HuH-7.5 (cell line): ENCODE results near the gene RTEL1.
"Not testable (repeated sequence)": the region's sequence is repeated elsewhere in the genome, so short reads cannot be mapped to it uniquely, and the experiment has no call there.

Source experiments
- DNase-seq: peaks from one replicate; pipeline ENCODE4 v3.0.0; 2011; ENCODE audit warnings: low spot score

RTEL1 gene

DNA sequence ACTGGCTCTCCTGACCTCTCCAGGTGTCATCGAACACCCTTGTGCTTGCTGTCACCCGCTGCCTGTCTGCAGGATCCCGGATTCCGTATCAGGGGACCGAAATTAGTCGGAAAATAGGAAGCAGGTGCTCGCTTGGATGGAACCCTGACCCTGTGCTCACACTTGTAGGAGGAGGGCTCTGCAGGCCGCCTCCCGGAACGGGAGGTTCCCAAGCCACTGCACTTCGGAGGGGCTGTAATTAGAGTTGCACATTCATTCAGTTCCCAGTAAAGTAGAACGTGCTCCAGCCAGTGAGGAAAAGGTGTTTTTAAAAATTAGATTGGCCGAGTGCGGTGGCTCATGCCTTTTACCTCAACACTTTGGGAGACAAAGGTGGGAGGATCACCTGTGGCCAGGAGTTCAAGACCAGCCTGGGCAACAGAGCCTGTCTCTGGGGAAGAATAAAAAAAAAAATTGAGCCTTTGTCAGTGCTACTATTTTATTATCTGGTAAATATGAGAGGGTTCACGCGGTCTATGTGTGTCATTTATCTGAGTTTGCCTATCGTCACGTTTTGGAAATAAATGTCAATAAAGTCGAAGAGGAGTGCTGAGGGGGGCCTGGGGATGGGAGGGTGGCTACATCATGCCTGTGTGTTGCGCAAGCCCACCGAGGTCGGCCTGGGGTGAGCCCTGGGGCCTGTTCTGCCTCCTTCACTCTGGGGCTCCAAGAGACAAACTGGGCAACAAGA is 29.7 kb upstream of the RTEL1 start:
- DNase-seq: peak; percentile 94

DNA sequence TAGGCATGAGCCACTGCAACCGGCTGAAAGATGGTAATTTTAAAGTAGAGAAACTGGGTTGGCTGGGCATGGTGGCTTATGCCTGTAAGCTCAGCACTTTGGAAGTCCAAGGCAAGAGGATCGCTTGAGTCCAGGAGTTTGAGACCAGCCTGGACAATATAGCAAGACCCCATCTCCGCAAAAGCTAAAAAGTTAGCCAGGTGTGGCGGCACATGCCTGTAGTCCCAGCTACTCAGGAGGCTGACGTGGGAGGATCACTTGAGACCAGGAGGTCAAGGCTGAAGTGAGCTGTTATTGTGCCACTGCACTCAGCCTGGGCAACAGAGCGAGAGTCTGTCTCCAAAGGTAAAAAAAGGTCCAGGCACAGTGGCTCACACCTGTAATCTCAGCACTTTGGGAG is 27.2 kb upstream of the RTEL1 start:
- DNase-seq: not testable (repeated sequence)

DNA sequence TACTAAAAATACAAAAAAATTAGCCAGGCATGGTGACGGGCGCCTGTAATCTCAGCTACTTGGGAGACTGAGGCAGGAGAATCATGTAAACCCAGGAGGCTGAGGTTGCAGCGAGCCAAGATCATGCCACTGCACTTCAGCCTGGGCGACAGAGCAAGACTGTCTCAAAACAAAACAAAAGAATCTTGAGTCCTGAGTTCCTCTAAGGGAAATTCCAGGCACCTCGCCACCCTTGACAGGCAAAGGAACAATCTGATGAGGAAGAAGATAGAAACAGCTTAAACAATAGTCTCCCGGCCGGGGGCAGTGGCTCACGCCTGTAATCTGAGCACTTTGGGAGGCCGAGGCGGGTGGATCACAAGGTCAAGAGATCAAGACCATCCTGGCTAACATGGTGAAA is 26.7 kb upstream of the RTEL1 start:
- not testable (repeated sequence) for DNase-seq

DNA sequence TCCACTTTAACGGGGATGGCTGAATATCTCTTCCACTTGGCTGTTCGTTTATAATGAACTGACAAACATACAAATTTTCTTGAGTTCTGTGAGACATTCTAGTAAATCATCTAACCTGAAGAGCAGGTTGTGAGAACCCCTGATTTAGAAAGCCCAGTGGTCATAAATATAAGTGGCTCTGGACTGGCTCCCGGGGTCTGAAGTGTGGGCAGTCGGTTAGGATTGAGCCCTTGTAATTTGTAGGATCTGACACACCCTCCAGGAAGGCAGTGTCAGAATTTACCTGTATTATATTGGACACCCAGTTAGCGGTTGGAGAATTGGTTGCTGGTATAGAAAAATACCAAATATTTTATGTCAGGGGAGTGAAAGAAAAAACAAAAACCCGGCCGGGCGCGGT is 24.4 kb upstream of the RTEL1 start:
- no peak for DNase-seq

DNA sequence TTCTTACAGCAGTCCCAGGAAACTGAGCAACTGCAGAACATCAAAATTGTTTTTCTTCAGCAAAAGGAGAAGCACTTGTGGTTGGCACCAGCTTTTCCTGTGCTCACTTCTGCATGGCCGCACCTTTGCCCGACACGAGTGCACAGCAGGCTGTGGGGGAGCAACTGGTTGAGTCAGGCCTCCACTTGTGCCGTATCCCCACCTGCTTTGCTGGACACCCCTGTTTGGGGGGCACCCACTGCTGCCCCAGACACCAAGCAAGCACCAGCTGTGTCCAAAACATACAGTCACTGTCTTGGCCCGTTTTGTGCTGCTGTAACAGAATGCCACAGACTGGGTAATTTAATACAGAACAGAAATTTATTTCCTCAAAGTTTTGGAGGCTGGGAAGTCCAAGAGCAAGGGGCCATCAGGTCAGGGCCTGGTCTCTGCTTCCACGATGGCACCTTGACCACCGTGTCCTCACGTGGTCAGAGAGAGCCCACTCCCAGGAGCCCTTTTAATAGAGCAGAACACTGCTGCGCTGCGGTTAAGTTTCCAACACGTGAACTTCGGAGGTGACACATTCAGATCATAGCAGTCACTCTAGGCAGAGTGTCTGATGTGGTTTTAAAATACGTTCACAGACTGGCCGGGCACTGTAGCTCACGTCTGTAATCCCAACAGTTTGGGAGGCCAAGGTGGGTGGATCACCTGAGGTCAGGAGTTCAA is 22.5 kb upstream of the RTEL1 start:
- no peak for DNase-seq

DNA sequence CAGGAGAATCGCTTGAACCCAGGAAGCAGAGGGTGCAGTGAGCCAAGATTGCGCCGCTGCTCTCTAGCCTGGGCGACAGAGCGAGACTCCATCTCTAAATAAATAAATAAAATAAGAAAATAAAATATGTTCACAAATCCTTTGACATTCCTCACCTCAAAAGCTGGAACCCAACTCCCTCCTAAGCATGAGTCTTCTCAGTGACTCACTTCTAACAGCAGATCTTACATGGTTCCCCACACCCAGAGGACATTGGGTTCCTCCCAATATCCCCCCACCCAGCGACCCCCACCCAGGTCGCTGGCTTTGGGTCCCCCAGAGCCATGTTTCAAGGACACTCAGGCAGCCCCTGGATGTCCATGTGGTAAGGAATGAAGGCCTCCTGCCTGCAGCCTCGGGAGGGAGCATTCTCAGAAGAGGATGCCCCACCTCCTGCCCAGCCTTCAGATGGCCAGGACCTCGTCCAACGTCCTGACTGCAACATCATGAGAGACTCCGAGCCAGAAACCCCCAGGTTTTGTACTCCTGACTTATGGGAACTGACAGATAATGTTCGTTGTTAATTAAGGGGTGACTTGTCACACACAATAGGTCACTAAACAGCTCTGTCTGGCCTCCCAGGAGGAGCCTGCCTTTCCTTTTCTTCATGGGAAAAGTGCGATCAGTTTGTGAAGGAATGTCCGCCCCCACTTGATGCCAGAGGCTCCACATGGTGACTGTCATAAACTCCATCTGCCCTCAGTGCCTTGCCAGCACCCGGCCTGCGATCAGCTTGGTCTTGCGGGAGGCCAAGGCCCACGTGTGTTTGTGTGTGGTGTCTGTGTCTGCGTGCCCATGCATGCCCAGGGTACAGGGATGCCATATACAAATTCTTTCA is 21.1 kb upstream of the RTEL1 start:
- DNase-seq: no peak

DNA sequence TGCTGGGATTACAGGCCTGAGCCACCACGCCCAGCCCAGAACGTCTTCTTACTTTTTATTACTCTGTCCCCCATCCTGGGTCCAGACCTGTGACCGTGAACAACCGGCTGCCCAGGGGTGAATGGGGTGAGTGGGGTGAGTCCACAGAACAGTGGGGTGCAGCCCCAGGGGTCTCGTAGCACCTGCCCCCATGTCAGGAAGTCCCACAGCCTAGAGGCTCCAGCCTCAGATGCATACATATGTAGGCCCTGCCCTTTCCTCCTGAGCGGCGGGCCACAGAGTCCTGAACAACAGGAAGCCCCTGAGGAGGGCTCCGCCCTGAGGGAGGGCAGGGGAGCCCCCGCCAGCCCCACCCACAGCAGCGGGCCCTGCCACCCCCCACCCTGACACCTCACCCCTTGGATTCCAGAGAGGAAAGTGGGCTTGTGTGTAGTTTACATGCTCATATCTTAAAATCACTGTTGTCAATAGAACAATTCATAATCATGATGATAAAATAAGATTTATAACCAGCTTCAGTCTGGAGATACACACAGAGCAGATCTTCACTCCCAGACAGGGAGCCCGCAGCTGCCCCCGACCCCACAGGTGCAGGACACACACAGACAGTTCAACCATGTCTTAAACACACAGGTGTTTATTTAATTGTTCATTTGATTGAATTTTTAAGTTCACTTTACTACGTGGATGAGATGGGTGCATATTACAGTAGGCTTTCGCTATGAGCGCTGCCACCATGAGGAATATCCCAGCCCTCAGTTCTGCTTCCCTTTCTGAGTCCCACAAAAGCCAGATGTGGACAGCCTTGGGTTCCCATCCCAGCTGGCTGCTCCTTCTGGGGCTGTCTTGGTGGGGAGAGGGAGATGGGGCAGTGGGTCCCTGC is 18.8 kb upstream of the RTEL1 start:
- DNase-seq: no peak

DNA sequence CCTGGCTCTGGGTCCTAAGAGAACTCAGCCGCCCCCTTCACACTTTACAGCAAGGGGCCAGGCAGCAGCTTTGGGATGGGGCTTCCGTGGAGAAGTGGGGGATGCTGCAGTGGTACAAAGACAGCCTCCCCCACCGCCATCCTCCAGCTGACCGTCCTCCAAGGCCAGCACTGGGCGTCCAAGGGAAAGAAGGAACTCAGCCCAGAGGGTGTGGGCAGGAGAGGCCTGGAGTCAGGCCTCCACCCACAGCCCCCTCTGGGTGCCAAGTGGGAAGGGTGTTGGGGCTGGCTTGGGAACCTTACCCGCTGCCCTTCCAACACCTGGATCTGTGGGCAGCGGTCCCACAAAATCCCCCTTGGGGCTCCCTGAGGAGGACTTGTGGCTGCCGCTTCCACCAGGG is 18.0 kb upstream of the RTEL1 start:
- DNase-seq: no peak

DNA sequence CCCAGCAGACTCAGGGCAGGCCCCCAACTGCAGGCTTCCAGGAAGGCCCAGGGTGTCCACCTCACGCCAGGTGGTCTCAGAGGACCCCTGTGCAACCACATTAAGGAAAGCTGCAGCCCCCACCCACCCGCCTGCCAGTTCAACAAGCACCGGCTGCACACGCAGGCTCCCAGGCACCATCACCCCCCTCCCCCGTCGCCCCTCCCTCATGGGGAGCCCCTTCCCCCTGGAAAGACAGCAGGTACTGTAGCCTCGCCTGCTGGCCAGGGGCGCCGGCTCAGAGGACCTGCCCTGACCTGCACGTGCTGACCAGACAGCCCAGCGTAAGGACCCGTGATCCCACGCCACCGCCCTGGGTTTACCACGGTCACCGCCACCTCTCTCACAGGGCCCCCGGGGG is 17.4 kb upstream of the RTEL1 start:
- DNase-seq: not testable (repeated sequence)

DNA sequence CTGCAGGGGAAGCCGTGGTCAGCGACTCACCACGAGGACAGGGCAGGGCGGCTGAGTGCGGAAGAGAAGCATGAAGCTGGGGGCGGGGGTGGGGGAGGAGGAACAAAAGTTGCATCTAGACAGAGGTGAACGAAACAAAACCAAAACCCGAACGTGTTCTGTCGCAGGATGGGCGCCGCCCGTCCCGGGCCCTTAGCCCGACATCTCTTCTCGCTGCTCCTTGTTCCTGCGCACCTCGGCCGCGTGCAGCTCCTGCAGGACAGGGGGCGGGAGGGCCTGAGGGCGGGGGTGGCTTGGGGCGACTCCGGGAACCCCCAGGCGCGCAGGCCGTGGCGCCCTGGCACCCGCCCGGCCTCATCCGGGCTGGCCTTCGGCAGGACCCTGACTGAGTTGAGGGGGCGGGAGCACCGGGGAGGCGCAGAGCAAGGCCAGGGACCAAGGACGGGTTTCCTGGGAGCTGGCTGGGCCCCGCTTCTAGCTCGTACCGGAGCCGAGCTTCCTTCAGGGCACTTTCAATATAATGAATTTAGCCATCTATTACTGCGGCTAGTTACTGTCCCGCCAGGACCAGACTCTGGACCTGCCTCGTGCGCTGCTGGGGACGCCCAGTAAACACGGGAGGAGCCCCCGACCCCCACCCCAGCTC is 16.8 kb upstream of the RTEL1 start:
- no peak for DNase-seq

DNA sequence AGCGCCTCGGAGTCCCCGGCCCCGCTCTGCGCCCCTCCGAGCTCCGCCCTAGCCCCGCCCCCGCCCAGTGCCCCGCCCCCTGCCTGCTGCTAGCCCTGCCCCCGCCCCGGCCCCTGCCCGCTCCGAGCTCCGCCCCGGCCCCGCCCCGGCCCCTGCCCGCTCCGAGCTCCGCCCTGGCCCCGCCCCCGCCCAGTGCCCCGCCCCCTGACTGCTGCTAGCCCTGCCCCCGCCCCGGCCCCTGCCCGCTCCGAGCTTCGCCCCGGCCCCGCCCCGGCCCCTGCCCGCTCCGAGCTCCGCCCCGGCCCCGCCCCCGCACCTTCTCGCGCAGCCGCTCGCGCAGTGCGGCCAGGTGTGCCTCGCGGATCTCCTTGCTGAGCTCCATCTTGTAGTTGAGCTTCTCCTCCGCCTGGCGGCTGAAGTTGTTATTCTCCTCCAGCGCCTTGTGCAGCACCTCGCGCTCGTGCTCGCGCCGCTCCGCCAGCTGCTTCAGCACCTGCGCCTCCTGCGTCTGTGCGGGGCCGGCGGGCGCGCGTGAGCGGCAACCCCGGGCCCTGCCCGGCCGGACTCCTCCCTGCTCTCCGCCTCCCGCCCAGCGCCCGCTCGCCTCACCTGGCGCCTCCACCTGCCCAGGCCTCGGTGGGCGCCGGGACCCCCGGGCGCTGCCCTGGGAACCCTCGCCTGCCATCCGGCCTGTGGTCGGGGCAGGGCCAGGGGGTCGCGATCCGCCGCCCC is 16.2 kb upstream of the RTEL1 start:
- DNase-seq: peak; percentile 90

DNA sequence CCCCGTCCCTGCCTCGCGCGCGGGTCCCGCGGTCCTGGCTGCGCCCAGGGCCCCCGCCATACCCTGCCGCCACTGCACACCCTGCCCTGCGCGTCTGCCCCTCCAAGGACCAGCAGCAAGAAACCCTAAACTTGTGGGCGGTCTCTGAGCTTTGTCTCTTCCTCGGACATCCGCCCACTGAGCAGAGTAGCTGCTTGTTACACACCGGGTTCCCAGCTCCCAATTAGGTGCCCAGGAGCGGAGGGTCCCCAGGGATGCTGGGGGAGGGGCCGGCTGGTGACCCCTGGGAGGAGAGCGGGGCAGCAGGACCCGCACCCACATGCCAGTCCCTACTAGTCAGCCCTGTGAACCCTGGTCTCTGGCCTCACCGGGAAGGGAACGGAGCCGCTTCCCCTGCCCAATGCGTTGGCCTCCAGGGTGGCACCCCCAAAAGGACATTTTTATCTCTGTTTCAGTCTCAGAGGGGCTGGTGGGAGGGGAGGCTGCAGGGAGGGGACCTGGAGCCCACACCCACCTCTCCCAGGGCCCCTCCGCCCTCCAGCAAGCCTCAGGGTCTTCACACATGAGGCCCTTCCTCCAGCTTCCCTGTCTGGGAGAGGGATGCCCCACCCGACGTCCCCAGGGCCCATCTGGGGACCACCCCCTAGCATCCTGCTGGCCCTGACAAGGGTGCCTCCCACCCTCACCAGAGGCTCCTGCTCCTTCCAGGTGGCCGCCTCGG is 15.4 kb upstream of the RTEL1 start:
- no peak for DNase-seq

DNA sequence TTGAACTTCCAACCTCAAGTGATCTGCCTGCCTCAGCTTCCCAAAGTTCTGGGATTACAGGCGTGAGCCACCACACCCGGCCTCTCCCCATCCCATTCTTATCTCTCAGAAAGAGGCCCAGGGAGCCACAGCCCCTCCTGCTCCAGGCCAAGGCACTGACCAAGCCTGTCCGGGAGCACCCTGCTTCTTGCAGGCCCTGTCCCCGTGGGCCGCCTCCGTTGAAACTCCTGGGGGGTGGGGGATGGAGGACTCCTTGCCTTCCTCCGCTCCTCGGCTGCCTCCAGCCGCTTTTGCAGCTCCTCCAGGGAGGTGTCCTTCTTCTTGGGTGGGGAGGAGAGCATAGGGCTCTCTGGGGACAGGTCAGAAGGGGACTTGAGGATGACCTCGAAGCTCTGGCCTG is 14.6 kb upstream of the RTEL1 start:
- DNase-seq: no peak

DNA sequence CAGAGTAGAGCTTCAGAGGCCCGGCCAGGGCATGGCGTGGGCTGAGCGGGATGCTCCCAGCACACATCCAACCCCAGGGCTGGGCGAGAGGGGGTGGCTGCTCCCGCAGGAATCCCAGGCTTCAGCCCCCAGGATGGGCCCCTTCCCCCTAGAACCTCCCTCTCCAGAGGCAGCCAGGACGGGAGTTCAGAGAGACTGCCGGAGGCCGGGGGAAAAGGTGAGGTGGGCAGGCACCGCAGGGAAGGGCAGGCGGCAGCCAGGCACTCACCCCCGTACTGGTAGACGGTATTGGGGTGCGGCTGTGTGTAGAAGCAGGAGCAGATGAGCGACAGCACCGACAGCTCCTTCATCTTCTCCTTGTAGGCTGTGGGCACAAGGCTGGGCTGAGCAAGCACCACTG is 14.2 kb upstream of the RTEL1 start:
- no peak for DNase-seq

DNA sequence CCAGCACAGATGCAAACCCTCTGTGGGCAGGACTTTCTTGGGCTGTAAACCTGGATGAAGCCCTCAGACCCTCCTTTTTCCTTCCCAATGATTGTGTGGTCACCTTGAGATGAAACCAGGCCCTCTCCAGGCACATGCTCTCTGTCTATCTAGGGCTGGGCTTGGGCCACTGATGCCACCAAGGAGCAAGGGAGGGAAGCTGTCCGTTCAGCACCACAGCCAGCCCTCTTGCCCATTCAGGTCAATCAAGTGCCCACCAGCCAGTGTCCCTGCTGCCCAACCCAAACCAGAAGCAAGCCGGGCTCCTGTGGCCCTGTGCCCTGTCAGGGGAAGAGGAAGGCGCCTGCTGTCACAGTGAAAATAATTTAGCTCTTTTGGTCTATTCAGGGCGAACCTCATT is 12.9 kb upstream of the RTEL1 start:
- no peak for DNase-seq

DNA sequence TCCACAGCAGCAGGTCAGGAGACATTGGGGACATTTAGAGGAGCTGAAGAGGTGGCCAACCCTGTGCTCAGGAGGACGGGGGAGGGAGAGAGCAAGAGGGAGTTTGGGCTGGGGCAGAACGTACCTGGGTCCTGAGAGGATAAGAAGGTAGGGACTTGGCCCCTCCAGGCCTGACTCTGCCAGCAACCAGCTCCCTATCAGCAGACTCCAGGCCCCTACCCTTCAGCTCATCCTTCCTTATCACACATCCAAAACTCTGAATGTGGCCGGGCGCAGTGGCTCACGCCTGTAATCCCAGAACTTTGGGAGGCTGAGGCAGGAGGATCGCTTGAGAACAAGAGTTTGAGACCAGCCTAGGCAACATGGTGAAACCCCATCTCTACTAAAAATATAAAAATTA is 9.9 kb upstream of the RTEL1 start:
- no peak for DNase-seq

DNA sequence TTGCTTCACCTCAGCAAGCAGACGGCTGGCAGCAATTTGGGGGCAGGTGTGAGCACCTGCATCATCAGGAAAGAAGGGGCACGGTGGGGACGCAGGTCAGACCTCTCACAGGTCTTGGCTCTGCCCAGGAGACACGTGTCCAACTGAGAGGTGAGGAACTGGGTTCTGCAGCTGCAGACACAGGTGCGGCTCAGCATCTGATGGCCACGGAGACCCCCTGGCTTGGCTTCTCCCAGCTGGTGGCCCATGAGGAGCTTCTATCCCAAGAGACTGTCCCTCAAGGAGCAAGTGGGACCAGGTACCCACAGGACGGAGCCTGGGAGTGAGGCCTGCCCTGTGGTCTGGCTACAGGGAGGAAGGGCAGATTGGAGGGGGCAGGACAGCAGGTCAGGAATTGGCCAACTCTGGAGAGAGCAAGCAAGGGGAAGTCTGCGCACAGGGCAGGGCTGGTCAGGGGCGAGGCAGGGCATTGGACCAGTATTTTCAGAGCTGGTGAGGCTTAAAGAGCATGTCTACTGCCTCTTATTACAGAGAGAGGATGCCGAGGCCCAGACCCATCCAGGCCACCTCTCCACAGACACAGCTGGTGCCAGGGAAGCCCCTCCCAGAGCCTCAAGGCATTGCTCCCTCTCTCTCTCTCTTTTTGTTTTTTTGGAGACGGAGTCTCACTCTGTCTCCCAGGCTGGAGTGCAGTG is 9.1 kb upstream of the RTEL1 start:
- DNase-seq: no peak

DNA sequence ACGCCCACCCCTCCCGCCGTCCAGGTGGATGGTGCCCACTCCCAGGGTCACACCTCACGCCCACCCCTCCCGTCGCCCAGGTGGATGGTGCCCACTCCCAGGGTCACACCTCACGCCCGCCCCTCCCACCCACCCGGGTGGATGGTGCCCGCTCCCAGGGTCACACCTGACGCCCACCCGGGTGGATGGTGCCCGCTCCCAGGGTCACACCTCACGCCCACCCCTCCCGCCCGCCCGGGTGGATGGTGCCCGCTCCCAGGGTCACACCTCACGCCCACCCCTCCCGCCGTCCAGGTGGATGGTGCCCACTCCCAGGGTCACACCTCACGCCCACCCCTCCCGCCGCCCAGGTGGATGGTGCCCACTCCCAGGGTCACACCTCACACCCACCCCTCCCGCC is 7.6 kb upstream of the RTEL1 start:
- DNase-seq: not testable (repeated sequence)

DNA sequence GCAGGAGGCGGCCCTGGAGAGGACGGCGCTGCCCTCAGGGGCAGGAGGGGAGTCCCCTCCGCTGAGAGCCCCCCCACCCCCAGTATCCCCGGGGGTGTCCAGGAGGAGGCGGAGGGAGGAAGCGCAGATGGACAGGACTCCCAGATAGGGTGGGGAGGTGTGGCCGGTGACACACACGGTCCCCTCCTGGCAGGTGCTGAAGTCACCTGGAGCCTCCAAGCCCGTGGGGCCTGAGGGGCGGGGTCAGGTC is 6.2 kb upstream of the RTEL1 start:
- DNase-seq: peak; percentile 59
